BLaER1 (cell line): Measurements from ENCODE around the gene IKZF3.
A peak's percentile ranks its signal among the peaks of the same experiment; 100 is the strongest.

Source experiments
- H3K27ac ChIP-seq: shearing (Covaris generic); formaldehyde crosslinking; 2 replicates; pipeline ENCODE4 v1.8.1; 2022
- H3K27me3 ChIP-seq: shearing (Covaris generic); formaldehyde crosslinking; 2 replicates; pipeline ENCODE4 v1.8.1; 2022
- H3K36me3 ChIP-seq: shearing (Covaris generic); formaldehyde crosslinking; 2 replicates; pipeline ENCODE4 v1.8.1; 2022
- H3K4me1 ChIP-seq: shearing (Covaris generic); formaldehyde crosslinking; 2 replicates; pipeline ENCODE4 v1.8.1; 2022
- H3K4me2 ChIP-seq: shearing (Covaris generic); formaldehyde crosslinking; 2 replicates; pipeline ENCODE4 v1.8.1; 2022
- H3K4me3 ChIP-seq: shearing (Covaris generic); formaldehyde crosslinking; 2 replicates; pipeline ENCODE4 v1.8.1; 2022
- H3K9ac ChIP-seq: shearing (Covaris generic); formaldehyde crosslinking; 2 replicates; pipeline ENCODE4 v1.8.1; 2022
- H3K9me3 ChIP-seq: shearing (Covaris generic); formaldehyde crosslinking; 2 replicates; pipeline ENCODE4 v1.8.1; 2022
- H4K20me1 ChIP-seq: shearing (Covaris generic); formaldehyde crosslinking; 2 replicates; pipeline ENCODE4 v1.8.1; 2022
- Cebpa-rat ChIP-seq: shearing (Covaris generic); IDR thresholded peaks from 2 replicates; pipeline ENCODE4 v1.8.1; 2022

The IKZF3 gene

DNA sequence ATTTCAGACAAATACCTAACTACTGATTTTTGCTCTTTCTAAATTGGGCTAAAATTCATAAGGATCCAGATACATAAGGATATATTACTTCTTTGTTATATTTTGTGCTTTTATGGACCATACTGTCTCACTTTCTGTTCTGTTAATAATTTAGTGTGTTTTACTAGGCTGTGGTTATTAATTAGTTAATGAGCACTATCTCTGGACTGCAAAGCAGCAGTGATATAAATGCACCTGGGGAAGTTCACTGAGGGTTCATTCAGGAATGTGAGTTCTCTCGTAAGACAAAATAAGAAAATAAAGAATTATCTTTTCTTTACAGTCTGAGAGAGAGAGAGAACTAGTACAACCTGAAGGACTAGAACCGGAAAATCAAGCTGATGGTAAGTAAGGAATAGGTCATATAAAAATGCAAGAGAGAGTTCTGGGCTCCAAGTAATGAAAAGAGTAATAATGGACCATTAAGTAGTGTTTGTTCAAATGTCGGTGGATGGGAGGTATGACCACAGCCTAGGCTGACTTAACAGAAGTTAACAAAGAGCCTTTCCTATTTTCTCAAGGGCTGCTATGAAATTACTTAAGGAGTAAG, 55.6 kb downstream of the IKZF3 start:
- no peak overlapping the region for H3K4me2 ChIP-seq
- H3K27ac ChIP-seq: no peak overlapping the region
- no peak overlapping the region for H3K4me3 ChIP-seq
- H3K9ac ChIP-seq: no peak overlapping the region
- peaks cover 14% of the 10 kb centered on the region for H3K4me1 ChIP-seq
- H3K36me3 ChIP-seq: no peaks in the 10 kb centered on the region
- no peaks in the 10 kb centered on the region for H4K20me1 ChIP-seq
- no peak for TF ChIP-seq Cebpa-rat
- H3K27me3 ChIP-seq: no peaks in the 10 kb centered on the region
- no peaks in the 10 kb centered on the region for H3K9me3 ChIP-seq

DNA sequence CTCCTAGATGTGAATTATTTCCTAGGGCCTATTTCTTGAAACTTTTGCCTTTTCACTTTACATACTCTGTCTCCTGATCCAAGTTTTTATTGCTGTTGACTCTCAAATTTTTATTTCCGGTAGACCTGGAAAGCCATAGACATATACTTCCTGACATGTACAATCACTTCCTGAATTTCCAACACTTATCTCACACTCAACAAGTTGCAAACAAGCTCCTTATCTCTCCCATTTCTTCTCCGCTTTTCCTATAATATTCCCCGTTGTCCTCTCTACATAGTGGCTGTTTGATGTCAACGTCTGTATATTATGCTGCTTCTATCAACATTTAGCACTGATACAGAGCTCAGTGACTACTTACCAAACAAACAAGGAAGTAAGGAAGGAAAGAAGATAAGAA, 59.3 kb downstream of the IKZF3 start:
- Histone ChIP-seq H3K4me3 (no peak overlapping the region), H4K20me1 (no peaks in the 10 kb centered on the region), H3K9me3 (no peaks in the 10 kb centered on the region), H3K27me3 (no peaks in the 10 kb centered on the region), H3K9ac (no peak overlapping the region), H3K27ac (no peak overlapping the region), H3K4me1 (peaks cover 29% of the 10 kb centered on the region), H3K36me3 (no peaks in the 10 kb centered on the region), H3K4me2 (peak overlapping the region; percentile 22)
- no peak for TF ChIP-seq Cebpa-rat

DNA sequence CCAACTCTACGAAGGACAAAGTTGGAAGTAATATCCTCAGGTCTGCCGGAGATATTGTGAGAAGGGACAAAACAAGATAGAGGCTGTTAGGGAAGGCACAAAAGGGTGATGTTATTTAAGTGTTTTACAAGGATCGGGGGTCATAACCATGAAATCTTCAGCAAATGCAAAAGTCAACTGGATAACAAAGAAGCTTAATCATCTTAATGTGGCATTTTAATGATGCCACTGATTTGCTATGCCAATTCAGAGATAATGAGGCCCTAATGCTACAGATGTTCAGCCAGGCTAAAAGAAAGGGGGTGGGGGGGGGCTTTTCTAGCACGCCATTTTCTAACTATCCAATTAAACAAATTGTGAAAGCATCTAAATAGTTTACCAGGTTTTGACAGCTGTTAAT, 63.1 kb downstream of the IKZF3 start:
- H3K27ac ChIP-seq: no peak overlapping the region

DNA sequence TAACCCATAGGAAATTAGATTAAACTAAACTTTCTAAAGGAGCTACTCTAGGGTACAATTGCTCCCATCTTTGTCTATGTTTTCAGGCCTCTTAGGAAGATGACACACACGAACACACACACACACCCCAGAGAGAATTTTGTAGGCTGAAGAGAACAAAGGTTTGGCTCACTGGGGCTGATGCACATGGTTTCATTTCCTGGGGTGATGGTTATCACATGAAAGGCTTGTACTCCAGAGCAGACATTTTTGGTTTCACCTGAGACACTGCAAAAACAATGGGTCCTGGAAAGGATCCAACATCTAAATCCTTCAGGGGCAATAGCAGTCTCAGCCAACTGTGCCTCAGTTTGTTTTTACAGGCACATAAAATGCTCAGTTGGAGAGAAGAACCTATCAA, 63.6 kb downstream of the IKZF3 start:
- Histone ChIP-seq H4K20me1 (no peaks in the 10 kb centered on the region), H3K9me3 (no peaks in the 10 kb centered on the region), H3K36me3 (no peaks in the 10 kb centered on the region), H3K4me1 (peaks cover 43% of the 10 kb centered on the region), H3K27ac (no peak overlapping the region), H3K9ac (no peak overlapping the region), H3K27me3 (no peaks in the 10 kb centered on the region), H3K4me2 (peak overlapping the region; percentile 69), H3K4me3 (no peak overlapping the region)
- TF ChIP-seq Cebpa-rat: no peak

More for the DNA sequence above, 63.1 kb downstream of the IKZF3 start:
- H3K9me3 ChIP-seq: no peaks in the 10 kb centered on the region
- H3K27me3 ChIP-seq: no peaks in the 10 kb centered on the region
- H3K36me3 ChIP-seq: no peaks in the 10 kb centered on the region
- no peak overlapping the region for H3K4me3 ChIP-seq
- peak overlapping the region; percentile 69; the same call in 1 of the 2 replicates for H3K4me2 ChIP-seq
- no peak overlapping the region for H3K9ac ChIP-seq
- TF ChIP-seq Cebpa-rat: no peak
- H3K4me1 ChIP-seq: peaks cover 40% of the 10 kb centered on the region
- no peaks in the 10 kb centered on the region for H4K20me1 ChIP-seq

DNA sequence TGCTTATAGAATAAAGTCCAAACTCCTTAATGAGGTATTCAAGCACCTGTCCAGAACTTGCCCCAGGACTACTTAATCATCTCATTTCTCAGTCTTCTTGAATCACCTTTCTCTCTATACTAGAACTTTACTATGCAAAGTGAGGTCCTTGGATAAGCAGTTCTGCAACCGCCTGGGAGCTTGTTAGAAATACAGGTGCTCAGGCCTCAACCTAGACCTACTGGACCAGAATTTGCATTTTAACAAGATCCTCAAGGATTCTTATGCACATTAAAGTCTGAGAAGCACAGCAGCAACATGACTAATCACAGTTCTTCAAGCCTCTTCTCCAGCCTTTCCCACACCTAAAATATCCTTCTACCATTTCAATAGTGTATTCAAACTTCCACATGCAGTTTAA, 64.7 kb downstream of the IKZF3 start:
- Histone ChIP-seq H3K27ac (no peak overlapping the region), H3K4me1 (peaks cover 44% of the 10 kb centered on the region), H3K9me3 (no peaks in the 10 kb centered on the region), H3K4me2 (0 out of 2 replicates have a peak overlapping the region, but pooled peaks have one; percentile 11), H4K20me1 (no peaks in the 10 kb centered on the region), H3K27me3 (no peaks in the 10 kb centered on the region), H3K4me3 (no peak overlapping the region), H3K9ac (no peak overlapping the region), H3K36me3 (no peaks in the 10 kb centered on the region)
- no peak for TF ChIP-seq Cebpa-rat

DNA sequence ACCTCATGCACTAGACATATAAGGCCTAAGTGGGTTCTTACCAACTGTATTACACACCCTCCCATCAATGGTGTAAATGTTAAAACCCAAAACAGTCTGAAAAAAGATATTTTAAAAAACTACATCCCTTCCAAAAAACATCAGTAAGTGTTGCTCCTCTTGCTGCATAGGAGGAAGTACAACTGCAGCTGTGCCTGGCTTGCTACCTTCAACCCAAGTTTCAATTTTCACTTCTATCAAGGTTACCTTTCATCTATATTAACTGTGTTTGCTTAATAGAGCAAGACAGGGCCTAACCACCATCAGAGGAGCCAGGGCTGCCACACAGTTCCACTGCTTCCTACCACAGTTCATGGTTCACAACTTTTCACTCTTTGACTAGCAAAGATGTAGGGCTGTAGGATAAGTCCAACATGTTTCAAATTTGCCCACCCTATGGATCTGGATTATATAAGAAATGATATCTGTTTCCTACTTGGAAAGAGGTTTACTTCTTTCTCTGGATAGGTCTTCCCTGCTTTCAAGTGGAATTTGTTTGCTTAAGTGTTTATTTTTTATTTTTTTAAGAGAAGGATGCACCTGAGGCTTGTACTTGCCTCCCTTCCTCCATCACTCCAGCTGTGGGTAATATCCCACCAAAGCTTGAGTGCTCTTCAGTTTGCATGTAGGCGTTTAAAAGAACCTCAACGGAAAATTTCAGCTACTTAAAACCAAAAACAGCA, 69.7 kb downstream of the IKZF3 start:
- Histone ChIP-seq H3K9ac (peak overlapping the region; percentile 57), H3K27me3 (no peaks in the 10 kb centered on the region), H3K36me3 (no peaks in the 10 kb centered on the region), H3K4me1 (peaks cover 58% of the 10 kb centered on the region), H3K27ac (peak overlapping the region; percentile 86), H3K4me3 (peak overlapping the region; percentile 27; the same call in 1 of the 2 replicates), H3K9me3 (no peaks in the 10 kb centered on the region), H4K20me1 (no peaks in the 10 kb centered on the region), H3K4me2 (peak overlapping the region; percentile 88)
- TF ChIP-seq Cebpa-rat: peak; percentile 79

DNA sequence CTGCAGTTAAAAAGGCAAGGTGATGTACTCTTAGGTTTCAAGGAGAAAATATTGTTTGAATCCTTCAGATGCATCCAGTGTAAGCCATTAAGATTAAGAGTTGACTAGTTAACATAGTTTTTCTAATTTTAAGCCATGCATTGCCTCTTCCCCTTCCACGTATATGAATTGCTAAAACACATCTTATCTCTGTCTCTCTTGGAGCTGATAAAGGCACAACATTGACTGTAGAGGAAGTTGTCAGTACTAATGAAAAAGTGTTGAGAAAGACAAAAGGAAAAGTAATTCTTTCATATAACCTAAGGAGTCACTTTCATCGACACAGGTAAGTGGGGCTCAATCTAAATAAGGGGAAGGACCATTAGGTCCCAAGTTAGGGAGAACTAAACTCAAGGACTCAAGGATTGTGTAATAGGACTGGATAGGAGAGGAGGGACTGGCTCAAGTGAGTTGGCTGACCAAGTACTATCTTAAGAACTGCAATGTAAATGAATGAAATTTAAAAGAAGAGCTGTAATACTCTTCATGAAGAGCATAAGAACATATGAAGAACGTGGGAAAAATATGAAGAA, 70.7 kb downstream of the IKZF3 start:
- Histone ChIP-seq H3K36me3 (no peaks in the 10 kb centered on the region), H3K4me3 (no peak overlapping the region), H3K9me3 (no peaks in the 10 kb centered on the region), H3K27ac (peak overlapping the region; percentile 86; the same call in 1 of the 2 replicates), H3K9ac (no peak overlapping the region), H3K4me1 (peaks cover 57% of the 10 kb centered on the region), H3K4me2 (peak overlapping the region; percentile 88), H4K20me1 (no peaks in the 10 kb centered on the region), H3K27me3 (no peaks in the 10 kb centered on the region)
- TF ChIP-seq Cebpa-rat: no peak

DNA sequence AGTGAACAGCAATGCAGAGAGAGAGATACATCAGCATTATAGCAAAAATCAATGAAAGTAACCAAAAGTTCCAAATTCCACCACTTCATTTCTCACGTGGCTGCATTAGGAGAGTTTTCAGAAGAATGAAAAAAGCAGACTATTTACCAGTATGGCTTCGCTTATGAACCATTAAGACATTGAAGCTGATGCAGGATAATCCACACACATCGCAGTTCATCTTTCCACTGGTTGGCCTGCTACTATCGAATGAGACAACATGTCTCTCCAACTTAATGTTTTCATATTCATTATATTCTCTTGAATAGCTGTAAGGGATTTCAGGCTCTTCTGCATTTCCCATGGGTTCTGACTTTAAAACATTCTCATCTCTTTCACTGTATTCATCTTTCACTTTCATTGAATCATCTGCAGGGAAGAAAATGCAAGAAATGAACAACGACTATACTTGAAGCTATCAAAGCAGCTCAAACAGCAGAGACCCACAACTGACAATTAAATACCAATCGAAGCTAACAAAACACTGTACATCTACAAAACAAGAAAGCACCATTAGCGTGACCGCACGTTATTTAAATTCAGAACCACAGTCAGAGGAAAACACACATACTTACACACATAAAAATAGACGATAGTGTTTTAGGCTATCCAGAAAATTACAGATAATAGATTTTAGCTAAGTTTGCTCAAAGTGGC, 71.4 kb downstream of the IKZF3 start:
- Histone ChIP-seq H3K9ac (no peak overlapping the region), H3K4me2 (peak overlapping the region; percentile 88), H3K36me3 (no peaks in the 10 kb centered on the region), H3K27ac (no peak overlapping the region), H4K20me1 (no peaks in the 10 kb centered on the region), H3K27me3 (no peaks in the 10 kb centered on the region), H3K4me1 (peaks cover 64% of the 10 kb centered on the region), H3K4me3 (no peak overlapping the region), H3K9me3 (no peaks in the 10 kb centered on the region)
- no peak for TF ChIP-seq Cebpa-rat

DNA sequence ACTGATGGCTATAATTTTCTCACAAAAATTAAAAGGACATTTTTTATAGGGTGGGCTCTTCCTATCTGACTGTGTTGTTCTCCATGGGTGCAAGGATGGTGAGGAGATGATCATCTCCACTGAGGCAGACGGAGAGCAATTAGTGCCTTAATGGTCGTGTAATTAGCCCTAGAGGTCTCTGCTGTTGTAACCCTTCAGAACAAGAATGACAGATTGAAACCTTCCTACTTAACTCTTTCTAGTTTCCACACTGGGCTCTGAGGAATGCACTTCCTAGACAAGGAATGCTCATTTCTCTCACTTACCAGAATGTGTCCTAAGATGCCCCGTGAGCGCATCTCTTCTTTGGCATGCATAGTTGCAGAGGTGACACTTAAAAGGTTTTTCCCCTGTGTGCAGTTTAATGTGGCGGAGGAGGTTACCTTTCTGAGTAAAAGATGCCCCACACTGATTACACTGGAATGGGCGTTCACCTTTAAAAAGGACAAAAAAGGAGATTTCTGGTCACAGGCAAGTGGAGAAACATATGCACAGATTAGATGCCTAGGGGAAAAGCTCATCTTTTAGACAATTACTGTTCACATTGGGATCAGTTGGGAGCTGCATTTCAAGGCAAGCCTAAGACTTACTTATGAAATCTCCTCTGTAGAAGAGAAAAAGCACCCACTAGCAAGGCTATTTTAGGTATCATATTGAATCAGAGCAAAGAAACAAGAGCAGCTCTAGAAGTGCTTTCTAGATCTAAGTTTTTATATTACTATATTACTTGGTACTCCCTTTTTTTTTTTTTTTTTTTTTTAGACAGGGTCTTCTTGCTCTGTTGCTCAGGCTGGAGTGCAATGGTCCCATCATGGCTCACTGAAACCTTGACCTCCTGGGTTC, 72.8 kb downstream of the IKZF3 start:
- no peaks in the 10 kb centered on the region for H3K36me3 ChIP-seq
- no peaks in the 10 kb centered on the region for H3K27me3 ChIP-seq
- H4K20me1 ChIP-seq: no peaks in the 10 kb centered on the region
- H3K4me3 ChIP-seq: no peak overlapping the region
- no peak for TF ChIP-seq Cebpa-rat
- H3K9me3 ChIP-seq: no peaks in the 10 kb centered on the region
- H3K9ac ChIP-seq: no peak overlapping the region
- H3K27ac ChIP-seq: no peak overlapping the region
- H3K4me1 ChIP-seq: peaks cover 75% of the 10 kb centered on the region
- H3K4me2 ChIP-seq: peak overlapping the region; percentile 88
